HG02798 (cell line): ENCODE measurements around the gene ADGRG4.
"Not testable (repeated sequence)": the region's sequence is repeated elsewhere in the genome, so short reads cannot be mapped to it uniquely, and the experiment has no call there.

Experiments used
- ATAC-seq: cut with Tn5 transposase; IDR thresholded peaks from one replicate; pipeline ENCODE4 v1.9.1; 2021; ENCODE audit warnings: mild to moderate bottlenecking; ENCODE audit not compliant: unreplicated experiment, poor library complexity

ADGRG4 gene

GRCh38 chrX:136300721-136301120, at the start of gene ADGRG4:
Gene ADGRG4 (plus strand): TSS chrX:136300963. CDS start chrX:136308778, 7,815 bp downstream.
- not testable (repeated sequence) for ATAC-seq

GRCh38 chrX:136251041-136251991, 49.4 kb upstream of the ADGRG4 start, which contains the start of gene MAP7D3:
Gene MAP7D3 (minus strand): TSS chrX:136251400. CDS start chrX:136251358, 42 bp downstream.
- ATAC-seq, result peak; percentile 93

GRCh38 chrX:136255541-136255940, 45.2 kb upstream of the ADGRG4 start:
- ATAC-seq, result no peak

- ATAC-seq, result no peak
These were observed 44.7 kb upstream of the ADGRG4 start for GRCh38 chrX:136256026-136256425.

- ATAC-seq, result no peak
These were observed 41.8 kb upstream of the ADGRG4 start for GRCh38 chrX:136258951-136259350.

- no peak for ATAC-seq
These were observed 41.2 kb upstream of the ADGRG4 start for GRCh38 chrX:136259543-136259942.

- no peak for ATAC-seq
These were observed 40.0 kb upstream of the ADGRG4 start for GRCh38 chrX:136260776-136261175.

GRCh38 chrX:136261321-136261720, 39.4 kb upstream of the ADGRG4 start:
- no peak for ATAC-seq

GRCh38 chrX:136262243-136262642, 38.5 kb upstream of the ADGRG4 start:
- ATAC-seq, result no peak

GRCh38 chrX:136262812-136263315, 37.9 kb upstream of the ADGRG4 start:
- ATAC-seq, result no peak

GRCh38 chrX:136266828-136267227, 33.9 kb upstream of the ADGRG4 start:
- ATAC-seq, result no peak

- peak; percentile 60 for ATAC-seq
These were observed 32.4 kb upstream of the ADGRG4 start for GRCh38 chrX:136268051-136269048.

- ATAC-seq, result no peak
These were observed 30.8 kb upstream of the ADGRG4 start for GRCh38 chrX:136269921-136270320.

- no peak for ATAC-seq
These were observed 29.5 kb upstream of the ADGRG4 start for GRCh38 chrX:136271300-136271699.

GRCh38 chrX:136272325-136272724, 28.4 kb upstream of the ADGRG4 start:
- ATAC-seq, result no peak

- no peak for ATAC-seq
These were observed 26.8 kb upstream of the ADGRG4 start for GRCh38 chrX:136273986-136274385.

GRCh38 chrX:136275553-136275952, 25.2 kb upstream of the ADGRG4 start:
- ATAC-seq, result no peak

GRCh38 chrX:136286375-136286774, 14.4 kb upstream of the ADGRG4 start:
- ATAC-seq, result not testable (repeated sequence)

GRCh38 chrX:136291824-136292223, 8.9 kb upstream of the ADGRG4 start:
- ATAC-seq, result no peak

- no peak for ATAC-seq
These were observed 8.1 kb upstream of the ADGRG4 start for GRCh38 chrX:136292656-136293055.
